Neural progenitor cell (in vitro differentiated cells): ENCODE measurements around the gene PIM3. TPM values are rescaled to one million over a fixed set of nuclear protein-coding genes. Genes with fewer than 3 reads are reported as not detected.

ENCODE experiments used
- DNase-seq: peaks from one replicate; pipeline ENCODE4 v3.0.0-alpha.2; 2016; ENCODE audit warnings: low spot score
- H2AFZ ChIP-seq: fragments of 200-600 bp; sonication (generic); replicated peaks from 2 replicates; pipeline ENCODE4 v1.6.1; 2016; ENCODE audit warnings: antibody characterized with exemption
- H3F3A ChIP-seq: fragments of 200-600 bp; sonication (generic); 2 replicates; pipeline ENCODE4 v1.6.1; 2016; ENCODE audit warnings: antibody characterized with exemption, low read depth
- H3K27ac ChIP-seq: fragments of 200-600 bp; sonication (generic); 2 replicates; pipeline ENCODE4 v1.5.1; 2016; ENCODE audit warnings: mild to moderate bottlenecking
- H3K27me3 ChIP-seq: fragments of 200-600 bp; sonication (generic); 2 replicates; pipeline ENCODE4 v1.6.1; 2016; ENCODE audit warnings: mild to moderate bottlenecking, moderate library complexity
- H3K36me3 ChIP-seq: fragments of 200-600 bp; sonication (generic); 2 replicates; pipeline ENCODE4 v1.5.1; 2016
- H3K4me1 ChIP-seq: fragments of 200-600 bp; sonication (generic); 2 replicates; pipeline ENCODE4 v1.6.1; 2016; ENCODE audit warnings: mixed run types
- H3K4me2 ChIP-seq: fragments of 200-600 bp; sonication (generic); 2 replicates; pipeline ENCODE4 v1.6.1; 2016
- H3K4me3 ChIP-seq: fragments of 200-600 bp; sonication (generic); 2 replicates; pipeline ENCODE4 v1.5.1; 2016
- H3K79me2 ChIP-seq: fragments of 200-600 bp; sonication (generic); 2 replicates; pipeline ENCODE4 v1.6.1; 2016; ENCODE audit warnings: low read depth
- H3K9ac ChIP-seq: fragments of 200-600 bp; sonication (generic); 2 replicates; pipeline ENCODE4 v1.6.1; 2016
- H3K9me3 ChIP-seq: fragments of 200-600 bp; sonication (generic); 2 replicates; pipeline ENCODE4 v1.5.1; 2016; ENCODE audit warnings: low read depth
- H4K20me1 ChIP-seq: fragments of 200-600 bp; sonication (generic); 2 replicates; pipeline ENCODE4 v1.6.1; 2016; ENCODE audit warnings: low read depth
- H3K27ac Mint-ChIP-seq: 3 replicates; pipeline ENCODE4 v1.8.0; 2021; ENCODE audit warnings: mixed read lengths
- H3K27me3 Mint-ChIP-seq: 2 replicates; pipeline ENCODE4 v1.8.0; 2022; ENCODE audit warnings: low read depth, mild to moderate bottlenecking, inconsistent platforms, moderate library complexity, mixed read lengths; ENCODE audit not compliant: insufficient read depth
- H3K36me3 Mint-ChIP-seq: 3 replicates; pipeline ENCODE4 v1.8.0; 2021; ENCODE audit warnings: mixed read lengths
- H3K4me1 Mint-ChIP-seq: 3 replicates; pipeline ENCODE4 v1.8.0; 2021; ENCODE audit warnings: mixed read lengths
- H3K4me3 Mint-ChIP-seq: 3 replicates; pipeline ENCODE4 v1.8.0; 2021; ENCODE audit warnings: mild to moderate bottlenecking, moderate library complexity, mixed read lengths
- H3K9me3 Mint-ChIP-seq: 3 replicates; pipeline ENCODE4 v1.8.0; 2020; ENCODE audit warnings: mixed read lengths
- EZH2 ChIP-seq: fragments of 200-600 bp; sonication (generic); IDR thresholded peaks from 2 replicates; pipeline ENCODE4 v1.6.1; 2017; ENCODE audit warnings: antibody characterized with exemption, mild to moderate bottlenecking, moderate library complexity
- EZH2phosphoT487 ChIP-seq: fragments of 200-600 bp; sonication (generic); IDR thresholded peaks from 2 replicates; pipeline ENCODE4 v1.6.1; 2017; ENCODE audit warnings: antibody characterized with exemption
- total RNA-seq: library from RNA; depleted of rRNA; stranded (reverse); fragments of >200 nt; gene quantifications from 2 replicates; pipeline ENCODE4 v1.2.3, GENCODE V29; 2015; ENCODE audit warnings: low replicate concordance
- TF ChIP-seq, protein P1 (sequence below): fragments of 200-600 bp; sonication (generic); IDR thresholded peaks from 2 replicates; pipeline ENCODE4 v1.5.1; 2017; ENCODE audit warnings: antibody characterized with exemption, mild to moderate bottlenecking

Gene PIM3
- total RNA-seq, 1 donor from 2014 or later = 15.1 TPM

DNA sequence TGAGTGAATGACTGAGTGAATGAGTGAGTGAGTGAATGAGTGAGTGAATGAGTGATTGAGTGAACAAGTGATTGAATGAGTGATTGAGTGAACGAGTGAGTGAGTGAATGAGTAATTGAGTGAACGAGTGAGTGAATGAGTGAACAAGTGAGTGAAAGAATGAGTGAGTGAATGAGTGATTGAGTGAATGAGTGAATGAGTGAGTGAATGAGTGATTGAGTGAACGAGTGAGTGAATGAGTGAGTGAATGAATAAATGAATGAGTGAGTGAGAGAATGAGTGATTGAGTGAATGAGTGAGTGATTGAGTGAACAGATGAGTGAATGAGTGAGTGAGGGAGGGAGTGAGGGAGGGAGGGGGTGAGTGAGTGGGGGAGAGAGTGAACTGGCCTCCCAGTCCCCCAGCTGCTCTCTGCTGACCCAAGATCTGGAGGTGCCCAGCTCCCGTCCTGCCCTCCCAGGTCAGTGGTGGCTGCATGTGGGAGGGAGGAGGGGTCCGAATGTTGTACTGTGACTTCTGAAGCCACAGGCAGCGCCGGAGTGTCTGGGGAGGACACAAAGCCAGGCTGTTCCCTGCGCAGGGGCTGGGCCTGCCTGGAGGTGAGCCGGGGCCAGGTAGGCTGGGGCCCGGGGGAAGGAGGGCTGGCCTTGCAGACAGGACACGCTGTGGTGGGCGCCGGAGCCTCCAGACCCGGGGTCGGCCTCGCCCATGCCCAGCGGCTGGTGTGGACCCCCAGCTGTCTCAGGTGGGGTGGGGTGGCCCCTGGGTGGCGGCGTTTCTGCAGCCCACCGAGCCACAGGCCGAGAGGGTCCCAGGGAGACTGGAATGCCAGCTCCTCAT, 17.8 kb upstream of the PIM3 start:
- Mint-ChIP-seq H3K4me3 (no peak overlapping the region), H3K27ac (no peak overlapping the region), H3K4me1 (peaks cover 20% of the 10 kb centered on the region), H3K27me3 (peaks cover 5% of the 10 kb centered on the region), H3K36me3 (no peaks in the 10 kb centered on the region), H3K9me3 (peaks cover 3% of the 10 kb centered on the region)
- Histone ChIP-seq H4K20me1 (no peaks in the 10 kb centered on the region), H3F3A (no peaks in the 10 kb centered on the region), H3K4me3 (no peak overlapping the region), H3K79me2 (no peaks in the 10 kb centered on the region), H2AFZ (no peak overlapping the region), H3K36me3 (no peaks in the 10 kb centered on the region), H3K4me1 (peaks cover 10% of the 10 kb centered on the region), H3K4me2 (no peak overlapping the region), H3K27me3 (no peaks in the 10 kb centered on the region), H3K27ac (no peak overlapping the region), H3K9me3 (no peaks in the 10 kb centered on the region), H3K9ac (no peak overlapping the region)
- TF ChIP-seq EZH2phosphoT487 = no peak
- no peak for TF ChIP-seq EZH2
- TF ChIP-seq, protein P1, sequence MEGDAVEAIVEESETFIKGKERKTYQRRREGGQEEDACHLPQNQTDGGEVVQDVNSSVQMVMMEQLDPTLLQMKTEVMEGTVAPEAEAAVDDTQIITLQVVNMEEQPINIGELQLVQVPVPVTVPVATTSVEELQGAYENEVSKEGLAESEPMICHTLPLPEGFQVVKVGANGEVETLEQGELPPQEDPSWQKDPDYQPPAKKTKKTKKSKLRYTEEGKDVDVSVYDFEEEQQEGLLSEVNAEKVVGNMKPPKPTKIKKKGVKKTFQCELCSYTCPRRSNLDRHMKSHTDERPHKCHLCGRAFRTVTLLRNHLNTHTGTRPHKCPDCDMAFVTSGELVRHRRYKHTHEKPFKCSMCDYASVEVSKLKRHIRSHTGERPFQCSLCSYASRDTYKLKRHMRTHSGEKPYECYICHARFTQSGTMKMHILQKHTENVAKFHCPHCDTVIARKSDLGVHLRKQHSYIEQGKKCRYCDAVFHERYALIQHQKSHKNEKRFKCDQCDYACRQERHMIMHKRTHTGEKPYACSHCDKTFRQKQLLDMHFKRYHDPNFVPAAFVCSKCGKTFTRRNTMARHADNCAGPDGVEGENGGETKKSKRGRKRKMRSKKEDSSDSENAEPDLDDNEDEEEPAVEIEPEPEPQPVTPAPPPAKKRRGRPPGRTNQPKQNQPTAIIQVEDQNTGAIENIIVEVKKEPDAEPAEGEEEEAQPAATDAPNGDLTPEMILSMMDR = no peak
- no peak for DNase-seq

DNA sequence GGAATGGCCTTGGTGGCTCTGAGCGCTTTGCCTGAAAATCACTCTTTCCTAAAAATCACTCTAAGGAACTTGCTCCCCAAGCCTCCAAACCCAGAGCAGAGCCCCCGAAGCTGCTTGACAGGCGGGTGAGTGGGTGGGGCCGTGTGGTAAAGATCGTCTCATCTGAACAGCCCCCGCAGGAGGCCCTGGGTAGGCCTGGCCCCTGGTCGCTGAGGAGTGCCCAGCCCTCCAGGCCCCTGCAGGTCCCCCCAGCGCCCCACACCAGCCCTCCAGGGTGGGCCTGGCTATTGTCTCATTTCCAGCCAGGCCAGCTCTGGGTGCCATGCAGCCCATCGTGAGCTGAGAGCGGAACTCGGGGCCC, 17.2 kb upstream of the PIM3 start:
- H3K27ac Mint-ChIP-seq = no peak overlapping the region

DNA sequence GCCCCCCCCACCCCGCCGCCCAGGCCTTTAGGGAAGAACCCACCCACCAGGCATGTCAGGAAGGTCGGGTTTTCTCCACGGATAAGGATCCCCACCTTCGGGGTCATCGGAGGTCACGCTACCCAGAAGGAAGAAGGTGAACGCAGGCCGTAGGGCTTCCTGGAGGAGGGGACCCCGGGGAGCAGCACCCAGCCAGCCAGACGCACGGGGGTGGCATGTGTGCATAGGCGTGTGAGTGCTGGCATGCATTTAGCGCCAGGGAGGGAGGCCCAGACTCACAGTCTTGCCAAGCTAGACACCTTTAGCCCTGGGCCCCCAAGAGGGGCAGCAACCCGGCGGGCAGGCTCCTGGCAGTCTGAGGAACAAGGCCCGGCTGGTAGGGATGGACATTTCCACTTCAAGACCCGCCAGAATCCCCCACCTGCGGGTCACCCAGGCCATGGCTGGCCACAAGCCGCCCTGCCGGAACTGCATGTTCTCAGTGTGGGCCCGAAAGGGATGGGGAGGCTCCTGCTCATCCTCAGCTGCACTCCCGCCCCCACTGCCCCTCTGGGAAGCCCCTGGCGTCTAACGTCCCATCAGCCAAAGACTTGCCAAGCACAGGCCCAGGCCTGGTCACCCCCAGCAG, 16.7 kb upstream of the PIM3 start:
- Mint-ChIP-seq H3K9me3 (peaks cover 3% of the 10 kb centered on the region), H3K4me3 (no peak overlapping the region)

More for the DNA sequence above, 17.2 kb upstream of the PIM3 start:
- H3K27me3 ChIP-seq = no peaks in the 10 kb centered on the region
- H3K4me2 ChIP-seq = no peak overlapping the region
- H3K4me3 Mint-ChIP-seq = no peak overlapping the region
- H3K4me1 Mint-ChIP-seq = peaks cover 20% of the 10 kb centered on the region
- H3F3A ChIP-seq = no peaks in the 10 kb centered on the region
- H3K4me3 ChIP-seq = no peak overlapping the region
- H3K36me3 Mint-ChIP-seq = no peaks in the 10 kb centered on the region
- H3K79me2 ChIP-seq = no peaks in the 10 kb centered on the region
- H3K9ac ChIP-seq = no peak overlapping the region
- no peaks in the 10 kb centered on the region for H3K36me3 ChIP-seq
- DNase-seq = no peak
- H3K4me1 ChIP-seq = peaks cover 10% of the 10 kb centered on the region
- H4K20me1 ChIP-seq = no peaks in the 10 kb centered on the region
- TF ChIP-seq EZH2 (no peak), EZH2phosphoT487 (no peak)
- TF ChIP-seq, protein P1 = no peak
- H2AFZ ChIP-seq = no peak overlapping the region
- H3K27me3 Mint-ChIP-seq = peaks cover 5% of the 10 kb centered on the region
- H3K9me3 Mint-ChIP-seq = peaks cover 3% of the 10 kb centered on the region
- H3K27ac ChIP-seq = no peak overlapping the region
- no peaks in the 10 kb centered on the region for H3K9me3 ChIP-seq

More for the DNA sequence above, 16.7 kb upstream of the PIM3 start:
- no peaks in the 10 kb centered on the region for H3F3A ChIP-seq
- TF ChIP-seq EZH2 = no peak
- TF ChIP-seq, protein P1 = no peak
- TF ChIP-seq EZH2phosphoT487 = no peak
- no peak overlapping the region for H3K27ac ChIP-seq
- no peaks in the 10 kb centered on the region for H4K20me1 ChIP-seq
- no peak overlapping the region for H3K9ac ChIP-seq
- Mint-ChIP-seq H3K27me3 (peaks cover 5% of the 10 kb centered on the region), H3K36me3 (no peaks in the 10 kb centered on the region), H3K4me1 (peaks cover 19% of the 10 kb centered on the region), H3K27ac (no peak overlapping the region)
- no peaks in the 10 kb centered on the region for H3K79me2 ChIP-seq
- H3K4me3 ChIP-seq = no peak overlapping the region
- H3K4me1 ChIP-seq = peaks cover 10% of the 10 kb centered on the region
- no peak for DNase-seq
- H2AFZ ChIP-seq = no peak overlapping the region
- no peaks in the 10 kb centered on the region for H3K9me3 ChIP-seq
- no peaks in the 10 kb centered on the region for H3K36me3 ChIP-seq
- no peaks in the 10 kb centered on the region for H3K27me3 ChIP-seq
- no peak overlapping the region for H3K4me2 ChIP-seq
